Measurements from ENCODE around the gene ATRIP.

Gene ATRIP

DNA sequence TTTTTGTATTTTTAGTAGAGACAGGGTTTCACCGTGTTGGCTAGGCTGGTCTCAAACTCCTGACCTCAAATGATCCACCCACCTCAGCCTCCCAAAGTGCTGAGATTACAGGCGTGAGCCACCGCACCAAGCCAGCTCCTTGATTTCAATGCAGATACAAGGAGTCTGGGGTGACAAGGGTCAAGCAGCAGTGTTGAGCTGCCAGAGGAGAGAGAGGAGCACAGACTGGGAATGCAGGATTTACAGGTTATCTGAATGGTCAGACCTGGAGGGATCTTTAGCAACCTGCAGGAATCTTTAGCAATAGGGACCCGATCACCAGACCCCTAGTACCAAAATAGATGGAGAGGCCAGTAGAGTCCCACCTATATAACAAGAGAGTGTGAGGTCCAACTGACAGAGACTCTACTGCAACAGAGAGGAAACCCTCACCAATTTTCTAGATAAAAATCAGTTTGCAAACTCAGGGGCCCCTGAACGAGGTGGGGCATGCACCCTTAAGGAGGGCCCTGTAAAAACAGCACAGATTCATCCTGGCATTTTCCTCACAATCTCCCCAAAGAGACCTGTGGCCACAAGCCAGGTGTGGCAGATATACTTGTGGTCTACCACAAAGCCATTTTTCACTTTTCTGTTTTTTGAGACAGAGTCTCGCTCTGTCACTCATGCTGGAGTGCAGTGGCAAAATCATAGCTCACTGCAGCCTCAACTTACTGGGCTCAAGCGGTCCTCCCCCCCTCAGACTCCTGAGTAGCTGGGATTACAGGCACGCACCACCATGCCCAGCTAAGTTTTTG, 68.1 kb downstream of the ATRIP start:
- Histone ChIP-seq H4K91ac (ENCODE audit: low read length) (no peak overlapping the region), H3K4me2 (ENCODE audit: low read length, poor library complexity, severe bottlenecking) (no peak overlapping the region)
- 91% methylated on average over 6 of the region's 8 CpGs for WGBS

More for the DNA sequence above, 68.1 kb downstream of the ATRIP start:
- Histone ChIP-seq H3K4ac (ENCODE audit: low read depth in 1 of 2, low read length in 2 of 2) (no peak overlapping the region), H3K9ac (ENCODE audit: low read length) (no peak overlapping the region), H2BK15ac (ENCODE audit: low read depth, poor library complexity, severe bottlenecking) (no peak overlapping the region), H4K8ac (ENCODE audit: low read length) (no peak overlapping the region), H2BK5ac (ENCODE audit: low read depth, low read length, poor library complexity, severe bottlenecking) (no peak overlapping the region), H3K4me3 (ENCODE audit: insufficient read depth in 1 of 2, low read depth in 1 of 2, low read length in 2 of 2) (no peak overlapping the region), H2AK5ac (ENCODE audit: low read length, severe bottlenecking) (no peak overlapping the region), H3K23ac (ENCODE audit: low read length in 2 of 2) (no peak overlapping the region), H3K27me3 (ENCODE audit: control insufficient read depth in 1 of 2, insufficient read depth in 1 of 2, low read length in 2 of 2) (no peaks in the 10 kb centered on the region), H3K4me1 (ENCODE audit: control insufficient read depth, insufficient read depth, low read depth, low read length) (peaks cover 6% of the 10 kb centered on the region), H2BK120ac (ENCODE audit: low read depth, low read length) (no peak overlapping the region), H2BK12ac (ENCODE audit: low read length in 2 of 2) (no peak overlapping the region), H3K27ac (ENCODE audit: low read length, poor library complexity, severe bottlenecking) (no peak overlapping the region), H3K79me1 (replicated peaks; ENCODE audit: low read length, poor library complexity, severe bottlenecking) (peaks cover 5% of the 10 kb centered on the region), H3K18ac (ENCODE audit: low read depth in 1 of 2, low read length in 2 of 2) (no peak overlapping the region), H3K14ac (ENCODE audit: low read length in 2 of 2) (no peak overlapping the region), H3K36me3 (ENCODE audit: control insufficient read depth in 1 of 2, insufficient read depth in 2 of 2, low read depth in 1 of 2, low read length in 2 of 2) (peaks cover 0 to 29% of the 10 kb centered on the region in 2 experiments), H2AFZ (ENCODE audit: low read depth, low read length) (no peak overlapping the region), H3K9me3 (ENCODE audit: control insufficient read depth, low read length) (no peaks in the 10 kb centered on the region)
- no peak for DNase-seq
